CD4-positive, alpha-beta T cell treated with Interleukin-17A for 1 hour (primary cell): ENCODE data around the gene ZNF235.
"Not testable (repeated sequence)": the region's sequence is repeated elsewhere in the genome, so short reads cannot be mapped to it uniquely, and the experiment has no call there.

Source experiments
- DNase-seq: peaks from one replicate; pipeline ENCODE4 v3.0.0-alpha.2; 2020

ZNF235 gene

DNA sequence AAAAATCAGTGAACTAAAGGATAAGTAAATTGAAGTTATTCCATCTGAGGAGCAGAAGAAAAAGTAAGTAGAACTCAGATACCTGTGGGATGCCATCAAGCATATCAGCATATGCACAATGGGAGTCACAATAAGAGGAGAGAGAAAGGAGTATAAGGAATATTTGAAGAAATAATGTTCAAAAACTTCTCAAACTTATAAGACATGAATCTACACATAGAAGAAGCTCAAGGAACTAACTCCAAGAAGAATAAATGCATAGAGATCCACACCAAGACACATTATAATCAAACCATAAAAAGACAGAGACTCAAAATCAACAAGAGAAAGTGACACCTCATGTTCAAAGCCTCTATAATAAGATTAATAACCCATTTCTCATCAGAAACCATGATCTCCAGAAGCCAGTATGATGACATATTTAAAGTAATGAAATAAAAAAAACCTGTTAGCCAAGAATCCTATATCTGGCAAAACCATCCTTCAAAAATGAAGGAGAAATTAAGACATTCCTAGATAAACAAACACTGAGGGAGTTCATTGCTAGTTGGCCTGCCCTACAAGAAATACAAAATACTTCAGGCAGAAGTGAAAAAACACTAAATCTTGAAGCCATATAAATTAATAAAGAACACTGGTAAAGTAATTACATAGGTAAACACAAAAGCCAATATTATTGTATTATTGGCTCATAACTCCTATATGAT lies 49.0 kb downstream of the ZNF235 start:
- DNase-seq = no peak

DNA sequence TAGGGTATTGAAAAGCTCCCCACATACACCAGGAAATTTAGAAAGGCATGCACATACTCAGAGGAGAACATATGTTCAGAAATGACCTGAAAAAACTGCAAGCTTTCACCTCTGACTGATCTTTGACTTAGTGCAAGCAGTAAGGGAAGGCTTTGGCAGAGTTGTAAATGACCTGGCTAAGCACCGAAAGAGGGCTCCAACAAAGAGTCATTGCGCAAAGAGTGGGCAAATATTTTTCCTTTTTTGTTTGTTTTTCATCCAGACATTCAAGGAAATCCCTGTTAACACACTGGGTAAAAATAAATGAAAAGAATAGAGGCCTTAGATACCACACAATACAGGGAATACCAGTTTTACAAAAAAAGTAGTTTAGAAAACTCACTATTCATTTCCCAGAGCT lies 50.3 kb downstream of the ZNF235 start:
- no peak for DNase-seq

DNA sequence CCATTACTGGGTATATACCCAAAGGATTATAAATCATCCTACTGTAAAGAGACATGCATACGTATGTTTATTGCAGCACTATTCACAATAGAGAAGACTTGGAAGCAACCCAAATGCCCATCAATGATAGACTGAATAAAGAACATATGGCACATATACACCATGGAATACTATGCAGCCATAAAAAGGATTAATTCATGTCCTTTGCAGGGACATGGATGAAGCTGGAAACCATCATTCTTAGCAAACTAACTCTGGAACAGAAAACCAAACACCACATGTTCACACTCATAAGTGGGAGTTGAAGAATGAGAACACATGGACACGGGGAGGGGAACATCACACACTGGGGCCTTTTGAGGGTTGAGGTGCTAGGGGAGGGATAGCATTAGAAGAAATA lies 51.4 kb downstream of the ZNF235 start:
- DNase-seq = not testable (repeated sequence)

GRCh38 chr19:44252332-44252731 lies 52.5 kb downstream of the ZNF235 start:
- not testable (repeated sequence) for DNase-seq

DNA sequence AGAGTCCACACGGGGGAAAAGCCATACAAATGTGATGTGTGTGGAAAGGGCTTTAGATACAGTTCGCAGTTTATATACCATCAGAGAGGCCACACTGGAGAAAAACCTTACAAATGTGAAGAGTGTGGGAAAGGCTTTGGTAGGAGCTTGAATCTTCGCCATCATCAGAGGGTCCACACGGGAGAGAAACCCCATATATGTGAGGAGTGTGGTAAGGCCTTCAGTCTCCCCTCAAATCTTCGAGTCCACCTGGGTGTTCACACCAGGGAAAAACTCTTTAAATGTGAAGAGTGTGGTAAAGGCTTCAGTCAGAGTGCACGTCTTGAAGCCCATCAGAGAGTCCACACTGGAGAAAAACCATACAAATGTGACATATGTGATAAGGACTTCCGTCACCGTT lies 68.4 kb downstream of the ZNF235 start:
- no peak for DNase-seq
